Neural progenitor cell (in vitro differentiated cells): ENCODE measurements around the gene FBXO40. TPM values are rescaled to one million over a fixed set of nuclear protein-coding genes. Genes with fewer than 3 reads are reported as not detected.
A peak's percentile ranks its signal among the peaks of the same experiment; 100 is the strongest.
"Not testable (repeated sequence)": the region's sequence is repeated elsewhere in the genome, so short reads cannot be mapped to it uniquely, and the experiment has no call there.

Experiments used
- DNase-seq: peaks from one replicate; pipeline ENCODE4 v3.0.0-alpha.2; 2016; ENCODE audit warnings: low spot score
- H2AFZ ChIP-seq: fragments of 200-600 bp; sonication (generic); replicated peaks from 2 replicates; pipeline ENCODE4 v1.6.1; 2016; ENCODE audit warnings: antibody characterized with exemption
- H3F3A ChIP-seq: fragments of 200-600 bp; sonication (generic); 2 replicates; pipeline ENCODE4 v1.6.1; 2016; ENCODE audit warnings: antibody characterized with exemption, low read depth
- H3K27ac ChIP-seq: fragments of 200-600 bp; sonication (generic); 2 replicates; pipeline ENCODE4 v1.5.1; 2016; ENCODE audit warnings: mild to moderate bottlenecking
- H3K27me3 ChIP-seq: fragments of 200-600 bp; sonication (generic); 2 replicates; pipeline ENCODE4 v1.6.1; 2016; ENCODE audit warnings: mild to moderate bottlenecking, moderate library complexity
- H3K36me3 ChIP-seq: fragments of 200-600 bp; sonication (generic); 2 replicates; pipeline ENCODE4 v1.5.1; 2016
- H3K4me1 ChIP-seq: fragments of 200-600 bp; sonication (generic); 2 replicates; pipeline ENCODE4 v1.6.1; 2016; ENCODE audit warnings: mixed run types
- H3K4me2 ChIP-seq: fragments of 200-600 bp; sonication (generic); 2 replicates; pipeline ENCODE4 v1.6.1; 2016
- H3K4me3 ChIP-seq: fragments of 200-600 bp; sonication (generic); 2 replicates; pipeline ENCODE4 v1.5.1; 2016
- H3K79me2 ChIP-seq: fragments of 200-600 bp; sonication (generic); 2 replicates; pipeline ENCODE4 v1.6.1; 2016; ENCODE audit warnings: low read depth
- H3K9ac ChIP-seq: fragments of 200-600 bp; sonication (generic); 2 replicates; pipeline ENCODE4 v1.6.1; 2016
- H3K9me3 ChIP-seq: fragments of 200-600 bp; sonication (generic); 2 replicates; pipeline ENCODE4 v1.5.1; 2016; ENCODE audit warnings: low read depth
- H4K20me1 ChIP-seq: fragments of 200-600 bp; sonication (generic); 2 replicates; pipeline ENCODE4 v1.6.1; 2016; ENCODE audit warnings: low read depth
- H3K27ac Mint-ChIP-seq: 3 replicates; pipeline ENCODE4 v1.8.0; 2021; ENCODE audit warnings: mixed read lengths
- H3K27me3 Mint-ChIP-seq: 2 replicates; pipeline ENCODE4 v1.8.0; 2022; ENCODE audit warnings: low read depth, mild to moderate bottlenecking, inconsistent platforms, moderate library complexity, mixed read lengths; ENCODE audit not compliant: insufficient read depth
- H3K36me3 Mint-ChIP-seq: 3 replicates; pipeline ENCODE4 v1.8.0; 2021; ENCODE audit warnings: mixed read lengths
- H3K4me1 Mint-ChIP-seq: 3 replicates; pipeline ENCODE4 v1.8.0; 2021; ENCODE audit warnings: mixed read lengths
- H3K4me3 Mint-ChIP-seq: 3 replicates; pipeline ENCODE4 v1.8.0; 2021; ENCODE audit warnings: mild to moderate bottlenecking, moderate library complexity, mixed read lengths
- H3K9me3 Mint-ChIP-seq: 3 replicates; pipeline ENCODE4 v1.8.0; 2020; ENCODE audit warnings: mixed read lengths
- CTCF ChIP-seq: fragments of 200-600 bp; sonication (generic); IDR thresholded peaks from 2 replicates; pipeline ENCODE4 v1.5.1; 2017; ENCODE audit warnings: antibody characterized with exemption, mild to moderate bottlenecking
- EZH2 ChIP-seq: fragments of 200-600 bp; sonication (generic); IDR thresholded peaks from 2 replicates; pipeline ENCODE4 v1.6.1; 2017; ENCODE audit warnings: antibody characterized with exemption, mild to moderate bottlenecking, moderate library complexity
- EZH2phosphoT487 ChIP-seq: fragments of 200-600 bp; sonication (generic); IDR thresholded peaks from 2 replicates; pipeline ENCODE4 v1.6.1; 2017; ENCODE audit warnings: antibody characterized with exemption
- total RNA-seq: library from RNA; depleted of rRNA; stranded (reverse); fragments of >200 nt; gene quantifications from 2 replicates; pipeline ENCODE4 v1.2.3, GENCODE V29; 2015; ENCODE audit warnings: low replicate concordance

FBXO40 gene
- total RNA-seq, 1 donor from 2014 or later: not detected

GRCh38 chr3:121598564-121598963 is 5.4 kb downstream of the FBXO40 start:
- Mint-ChIP-seq H3K27ac (no peak overlapping the region), H3K4me1 (peaks cover 2% of the 10 kb centered on the region), H3K4me3 (no peak overlapping the region), H3K36me3 (no peaks in the 10 kb centered on the region), H3K9me3 (no peaks in the 10 kb centered on the region), H3K27me3 (peaks cover 2% of the 10 kb centered on the region)
- Histone ChIP-seq H3K4me3 (no peak overlapping the region), H3K79me2 (no peaks in the 10 kb centered on the region), H3K9me3 (no peaks in the 10 kb centered on the region), H3K27me3 (no peaks in the 10 kb centered on the region), H3K27ac (no peak overlapping the region), H3K9ac (no peak overlapping the region), H3K4me1 (peaks cover 7% of the 10 kb centered on the region), H3F3A (no peaks in the 10 kb centered on the region), H4K20me1 (no peaks in the 10 kb centered on the region), H2AFZ (no peak overlapping the region), H3K36me3 (no peaks in the 10 kb centered on the region), H3K4me2 (no peak overlapping the region)
- no peak for DNase-seq
- no peak for TF ChIP-seq EZH2phosphoT487

GRCh38 chr3:121599900-121600299 is 6.7 kb downstream of the FBXO40 start:
- not testable (repeated sequence) for H3K27me3 ChIP-seq, H3K9ac ChIP-seq, H3K27ac ChIP-seq, H3K9me3 Mint-ChIP-seq, H3K4me1 ChIP-seq, H3K9me3 ChIP-seq, H3K79me2 ChIP-seq, H4K20me1 ChIP-seq, H3K36me3 Mint-ChIP-seq, H3K27ac Mint-ChIP-seq, H3F3A ChIP-seq, H3K4me3 Mint-ChIP-seq, H3K27me3 Mint-ChIP-seq, H2AFZ ChIP-seq, H3K4me1 Mint-ChIP-seq, H3K4me2 ChIP-seq, DNase-seq, H3K36me3 ChIP-seq, H3K4me3 ChIP-seq

GRCh38 chr3:121601212-121601812 is 8.1 kb downstream of the FBXO40 start:
- H3K36me3 Mint-ChIP-seq: no peaks in the 10 kb centered on the region
- H3K79me2 ChIP-seq: no peaks in the 10 kb centered on the region
- no peaks in the 10 kb centered on the region for H4K20me1 ChIP-seq
- DNase-seq: no peak
- no peak overlapping the region for H3K9ac ChIP-seq
- H3K9me3 ChIP-seq: no peaks in the 10 kb centered on the region
- no peaks in the 10 kb centered on the region for H3K27me3 ChIP-seq
- no peak overlapping the region for H3K4me3 ChIP-seq
- H3K27ac ChIP-seq: no peak overlapping the region
- H3K27me3 Mint-ChIP-seq: no peaks in the 10 kb centered on the region
- no peak overlapping the region for H3K4me3 Mint-ChIP-seq
- TF ChIP-seq EZH2phosphoT487 (no peak), CTCF (no peak), EZH2 (no peak)
- peak overlapping the region; percentile 90 for H2AFZ ChIP-seq
- H3K4me2 ChIP-seq: no peak overlapping the region
- no peak overlapping the region for H3K27ac Mint-ChIP-seq
- no peaks in the 10 kb centered on the region for H3K36me3 ChIP-seq
- peaks cover 2% of the 10 kb centered on the region for H3K4me1 Mint-ChIP-seq
- H3F3A ChIP-seq: no peaks in the 10 kb centered on the region
- H3K4me1 ChIP-seq: peaks cover 7% of the 10 kb centered on the region
- no peaks in the 10 kb centered on the region for H3K9me3 Mint-ChIP-seq

GRCh38 chr3:121604759-121605158 is 11.6 kb downstream of the FBXO40 start:
- no peak overlapping the region for H2AFZ ChIP-seq
- Mint-ChIP-seq H3K36me3 (no peaks in the 10 kb centered on the region), H3K27ac (no peak overlapping the region), H3K27me3 (no peaks in the 10 kb centered on the region), H3K4me1 (peaks cover 2% of the 10 kb centered on the region), H3K9me3 (no peaks in the 10 kb centered on the region), H3K4me3 (no peak overlapping the region)
- H3K4me1 ChIP-seq: peaks cover 7% of the 10 kb centered on the region
- H3K27ac ChIP-seq: no peak overlapping the region
- no peaks in the 10 kb centered on the region for H3K36me3 ChIP-seq
- H3K9me3 ChIP-seq: no peaks in the 10 kb centered on the region
- no peak overlapping the region for H3K9ac ChIP-seq
- no peak for DNase-seq
- no peaks in the 10 kb centered on the region for H3K27me3 ChIP-seq
- no peaks in the 10 kb centered on the region for H4K20me1 ChIP-seq
- no peaks in the 10 kb centered on the region for H3K79me2 ChIP-seq
- TF ChIP-seq EZH2phosphoT487 (no peak), CTCF (no peak), EZH2 (no peak)
- no peaks in the 10 kb centered on the region for H3F3A ChIP-seq
- H3K4me2 ChIP-seq: no peak overlapping the region
- no peak overlapping the region for H3K4me3 ChIP-seq
